Measurements from ENCODE around the gene GABRB2.

- TF ChIP-seq CTCF (IDR thresholded peaks at IDR 0.05; ENCODE audit: low read length) (no peak), EZH2 (IDR thresholded peaks at IDR 0.05; ENCODE audit: borderline replicate concordance, low read length) (no peak)
Measured at GRCh38 chr5:161546470-161547301, at the start of gene GABRB2.
